GM21390 (cell line): Measurements from ENCODE around the gene KCNMA1.

Experiments
- ATAC-seq: cut with Tn5 transposase; IDR thresholded peaks from one replicate; pipeline ENCODE4 v1.9.1; 2021; ENCODE audit not compliant: unreplicated experiment

Gene KCNMA1

GRCh38 chr10:76981251-76981650 is 656.4 kb downstream of the KCNMA1 start:
- ATAC-seq = no peak

GRCh38 chr10:76977901-76978300 is 659.7 kb downstream of the KCNMA1 start:
- ATAC-seq = no peak

- ATAC-seq = no peak
These were observed 660.6 kb downstream of the KCNMA1 start for GRCh38 chr10:76977046-76977445.

GRCh38 chr10:76976142-76976541 is 661.5 kb downstream of the KCNMA1 start:
- no peak for ATAC-seq

- no peak for ATAC-seq
These were observed 662.5 kb downstream of the KCNMA1 start for GRCh38 chr10:76975126-76975525.

GRCh38 chr10:76974017-76974691 is 663.5 kb downstream of the KCNMA1 start:
- ATAC-seq = no peak

GRCh38 chr10:76973091-76974016 is 664.3 kb downstream of the KCNMA1 start:
- ATAC-seq = no peak

- ATAC-seq = no peak
These were observed 665.1 kb downstream of the KCNMA1 start for GRCh38 chr10:76972541-76972940.

GRCh38 chr10:76971547-76972170 is 665.9 kb downstream of the KCNMA1 start:
- no peak for ATAC-seq

GRCh38 chr10:76970711-76971519 is 666.7 kb downstream of the KCNMA1 start:
- no peak for ATAC-seq

- ATAC-seq = no peak
These were observed 668.2 kb downstream of the KCNMA1 start for GRCh38 chr10:76969366-76969948.

- no peak for ATAC-seq
These were observed 669.1 kb downstream of the KCNMA1 start for GRCh38 chr10:76968483-76968882.

- no peak for ATAC-seq
These were observed 674.8 kb downstream of the KCNMA1 start for GRCh38 chr10:76962851-76963250.

GRCh38 chr10:76961841-76962240 is 675.8 kb downstream of the KCNMA1 start:
- no peak for ATAC-seq

GRCh38 chr10:76959111-76959510 is 678.5 kb downstream of the KCNMA1 start:
- ATAC-seq = no peak

- no peak for ATAC-seq
These were observed 682.8 kb downstream of the KCNMA1 start for GRCh38 chr10:76954838-76955237.

- ATAC-seq = no peak
These were observed 687.3 kb downstream of the KCNMA1 start for GRCh38 chr10:76950354-76950753.

GRCh38 chr10:76946270-76946669 is 691.3 kb downstream of the KCNMA1 start:
- ATAC-seq = no peak

- no peak for ATAC-seq
These were observed 692.4 kb downstream of the KCNMA1 start for GRCh38 chr10:76945166-76945565.

- ATAC-seq = no peak
These were observed 693.0 kb downstream of the KCNMA1 start for GRCh38 chr10:76944640-76945039.
